ENCODE data around the gene PCDHGA11.
"Not testable (repeated sequence)": the region's sequence is repeated elsewhere in the genome, so short reads cannot be mapped to it uniquely, and the experiment has no call there.

- not testable (repeated sequence) for TF ChIP-seq ATF2 (IDR thresholded peaks at IDR 0.05; ENCODE audit: low read length); ZZZ3 (IDR thresholded peaks at IDR 0.05; ENCODE audit: control insufficient read depth, insufficient read length, low read depth); POLR2A (IDR thresholded peaks at IDR 0.05; ENCODE audit: low read depth, low read length); GABPA (IDR thresholded peaks at IDR 0.05; ENCODE audit: low read depth); RFX5 (IDR thresholded peaks at IDR 0.05; ENCODE audit: low read depth, low read length); ZNF384 (IDR thresholded peaks at IDR 0.05; ENCODE audit: borderline replicate concordance, low read depth, low read length); CEBPB (IDR thresholded peaks at IDR 0.05; ENCODE audit: borderline replicate concordance in 1 of 2, low read depth in 2 of 2, low read length in 2 of 2)
- TF ChIP-seq CTCF (IDR thresholded peaks at IDR 0.05 in 2 of 3, conservative IDR thresholded peaks at IDR 0.05 in 1 of 3; ENCODE audit: control insufficient read depth in 2 of 3, extremely low read depth in 1 of 3, insufficient read depth in 1 of 3, low read depth in 3 of 3, low read length in 3 of 3), result peak; percentile 35 to 40 (median 39); a peak in 5 of 6 replicates
Observed at GRCh38 chr5:141387557-141388311, 33.1 kb upstream of the PCDHGA11 start, which contains the start of gene PCDHGB4.
